Daoy (cell line): Measurements from ENCODE around the gene PFN4. TPM values are rescaled to one million over a fixed set of nuclear protein-coding genes. Genes with fewer than 3 reads are reported as not detected.
"Not testable (repeated sequence)": the region's sequence is repeated elsewhere in the genome, so short reads cannot be mapped to it uniquely, and the experiment has no call there.

Experiments used
- DNase-seq: peaks from one replicate; pipeline ENCODE4 v3.0.0-alpha.2; 2015; ENCODE audit warnings: low read depth
- total RNA-seq: library from RNA; depleted of rRNA; stranded (reverse); fragments of >200 nt; shearing (Covaris generic); gene quantifications from 2 replicates; pipeline ENCODE4 v1.2.3, GENCODE V29; 2014; rRNA removed

PFN4 gene, protein sequence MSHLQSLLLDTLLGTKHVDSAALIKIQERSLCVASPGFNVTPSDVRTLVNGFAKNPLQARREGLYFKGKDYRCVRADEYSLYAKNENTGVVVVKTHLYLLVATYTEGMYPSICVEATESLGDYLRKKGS
- 0.74 and 4.7 TPM in 2 replicates for total RNA-seq

DNA sequence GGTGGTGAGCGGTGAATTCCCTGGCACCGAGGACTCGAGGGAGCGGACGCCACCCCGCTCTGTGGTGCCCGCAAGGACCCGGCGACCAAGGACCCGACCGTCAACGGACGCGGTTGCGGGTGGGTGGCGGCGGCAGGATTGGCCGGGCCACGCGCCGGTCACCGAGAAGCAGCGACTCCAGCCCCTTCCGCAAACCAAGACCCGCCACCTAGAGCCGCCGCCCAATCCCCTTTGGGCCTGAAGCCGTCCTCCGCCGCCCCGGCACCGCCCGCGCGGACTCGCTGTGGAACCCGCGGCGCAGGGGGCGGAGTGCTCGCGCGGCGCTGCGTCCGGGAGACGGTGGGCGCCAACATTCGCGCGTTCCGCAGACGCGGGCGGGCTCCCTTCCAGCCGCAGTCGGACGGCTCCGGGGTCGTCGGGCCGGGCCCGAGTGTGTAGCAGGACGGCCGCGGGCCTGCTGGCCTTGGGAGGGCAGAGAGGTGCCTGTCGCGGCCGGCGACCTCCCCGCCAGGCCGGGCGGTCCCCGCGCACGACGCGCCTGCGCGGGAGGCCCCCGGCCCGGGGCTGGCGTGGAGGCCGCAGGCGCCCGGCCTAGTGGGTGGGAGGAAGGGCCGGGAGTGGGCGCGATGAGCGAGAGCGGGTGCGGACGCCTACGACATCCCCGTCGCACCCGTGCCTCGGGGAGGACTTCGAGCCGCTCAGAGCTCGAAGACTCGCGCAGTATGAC is at the start of gene PFN4, which contains the start of gene FAM228B:
PFN4 (minus strand) TSS at position 140 of the 727 bp plus-strand sequence. CDS start 799 bp downstream, outside the sequence.
FAM228B (plus strand) TSS at position 275 of the 727 bp plus-strand sequence. CDS start 893 bp downstream, outside the sequence.
- peak; percentile 93 for DNase-seq

DNA sequence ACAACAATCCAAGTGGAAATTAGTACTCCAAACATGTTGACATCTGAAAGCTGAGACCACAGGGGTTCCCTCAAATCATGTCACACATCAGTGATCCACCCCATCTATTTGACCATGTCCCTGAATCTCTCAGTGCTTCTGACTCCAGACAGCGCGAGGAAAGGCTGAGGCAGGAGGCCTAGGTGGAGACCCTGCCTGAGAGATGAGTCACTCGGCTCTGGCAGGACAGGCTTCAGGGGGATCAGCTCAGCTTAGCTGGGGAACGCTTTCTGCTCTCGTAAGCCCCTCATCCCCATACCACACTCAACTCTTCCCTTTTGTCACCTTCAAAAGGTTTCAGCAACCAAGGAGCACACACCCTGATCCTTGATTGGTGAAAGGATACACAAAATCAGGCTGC is 45.9 kb upstream of the PFN4 start:
- DNase-seq, result no peak

DNA sequence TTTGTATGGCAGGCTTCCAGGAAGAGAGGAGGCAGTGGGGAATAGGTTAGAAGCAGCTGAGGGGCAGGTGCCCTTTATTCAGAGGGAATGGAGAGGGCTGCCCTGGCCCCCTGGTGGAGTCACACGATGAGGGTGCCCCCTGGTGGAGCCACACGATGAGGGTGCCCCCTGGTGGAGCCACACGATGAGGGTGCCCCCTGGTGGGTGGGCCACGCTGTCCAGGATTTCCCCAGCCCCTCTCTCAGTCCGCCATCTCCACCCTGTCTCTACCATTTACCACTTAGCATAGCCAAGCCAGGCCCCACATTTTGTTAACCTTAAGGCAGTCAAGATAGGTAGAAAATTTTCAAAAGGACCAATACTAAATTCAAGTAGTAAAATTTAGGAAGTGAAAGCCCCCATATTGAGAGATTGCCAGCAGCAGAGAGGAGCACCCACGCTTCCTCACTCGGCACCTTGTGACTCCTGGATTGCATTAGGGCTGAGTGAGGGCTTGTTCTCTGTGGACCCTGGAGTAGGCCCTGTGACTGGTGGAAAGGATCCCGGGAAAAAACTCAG is 41.4 kb upstream of the PFN4 start:
- DNase-seq, result peak; percentile 19

DNA sequence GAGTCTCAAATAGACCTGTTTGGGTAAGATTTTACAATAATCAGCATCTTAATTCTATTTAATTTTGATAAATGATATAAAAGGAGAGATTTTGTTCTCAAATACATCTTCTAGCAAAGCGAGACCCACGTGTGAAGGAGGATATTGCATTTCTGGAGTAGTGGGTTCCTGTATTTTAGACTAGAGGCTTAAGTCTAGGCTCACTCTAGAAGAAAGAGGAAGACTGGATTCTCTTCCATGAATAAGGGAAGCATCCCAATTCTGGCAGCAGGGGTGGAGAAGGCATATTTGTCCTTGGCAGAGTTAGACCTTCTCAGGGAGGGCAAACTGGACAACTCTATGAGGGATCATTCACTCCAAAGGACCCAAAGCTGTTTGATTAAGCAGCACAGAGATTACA is 40.5 kb upstream of the PFN4 start:
- no peak for DNase-seq

DNA sequence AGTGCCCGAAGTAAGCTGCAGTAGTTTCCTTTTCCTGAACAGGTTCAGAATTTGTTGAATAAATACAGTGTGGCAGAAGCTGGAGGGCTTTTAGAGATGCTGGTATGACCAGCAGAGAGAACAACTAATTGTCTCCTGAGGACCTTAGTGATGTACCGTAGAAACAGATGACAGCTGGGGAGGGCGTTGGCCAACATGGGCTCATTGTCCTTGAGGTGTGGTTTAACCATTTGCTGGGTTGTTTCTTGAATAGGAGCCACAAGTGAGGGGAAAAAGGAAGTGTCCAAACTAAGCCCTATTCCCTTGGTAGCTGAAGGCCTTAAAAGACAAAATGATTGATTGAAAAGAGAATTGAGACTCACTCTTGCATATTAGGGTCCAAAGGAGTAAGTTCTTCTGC is 40.1 kb upstream of the PFN4 start:
- DNase-seq, result no peak

DNA sequence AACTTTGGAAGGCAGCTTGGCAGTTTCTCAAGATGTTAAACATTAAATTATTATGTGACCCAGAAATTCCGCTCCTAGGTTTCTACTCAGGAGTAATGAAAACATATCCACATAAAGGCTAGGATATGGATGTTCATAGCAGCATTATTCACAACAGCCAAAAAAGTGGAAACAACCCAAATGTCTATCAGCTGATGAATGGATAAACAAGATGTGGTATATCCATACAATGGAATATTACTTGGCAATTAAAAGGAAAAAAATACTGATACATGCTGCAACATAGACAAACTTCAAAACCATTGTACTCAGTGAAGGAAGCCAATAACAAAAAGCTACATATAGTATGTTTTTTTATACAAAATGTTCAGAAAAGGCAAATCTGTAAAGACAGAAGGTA is 39.4 kb upstream of the PFN4 start:
- no peak for DNase-seq

DNA sequence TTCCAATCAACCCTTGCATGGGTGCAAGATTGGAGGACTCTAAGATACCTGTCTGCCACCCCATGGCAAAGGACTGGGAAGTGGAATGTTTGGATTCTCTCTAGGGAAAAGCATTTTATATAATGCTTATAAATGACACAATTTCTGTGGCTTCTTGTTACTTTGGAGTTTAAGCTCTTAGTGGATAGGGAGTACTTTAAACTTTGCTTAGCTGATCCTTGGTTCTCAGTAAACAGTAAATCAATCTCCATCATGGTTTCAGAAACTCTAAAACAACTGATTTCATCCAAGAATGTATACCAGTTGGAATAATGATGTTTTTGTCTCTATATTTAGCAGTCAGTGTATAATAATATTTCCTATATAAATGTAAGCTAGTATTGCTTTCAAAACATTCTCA is 37.6 kb upstream of the PFN4 start:
- DNase-seq, result no peak

DNA sequence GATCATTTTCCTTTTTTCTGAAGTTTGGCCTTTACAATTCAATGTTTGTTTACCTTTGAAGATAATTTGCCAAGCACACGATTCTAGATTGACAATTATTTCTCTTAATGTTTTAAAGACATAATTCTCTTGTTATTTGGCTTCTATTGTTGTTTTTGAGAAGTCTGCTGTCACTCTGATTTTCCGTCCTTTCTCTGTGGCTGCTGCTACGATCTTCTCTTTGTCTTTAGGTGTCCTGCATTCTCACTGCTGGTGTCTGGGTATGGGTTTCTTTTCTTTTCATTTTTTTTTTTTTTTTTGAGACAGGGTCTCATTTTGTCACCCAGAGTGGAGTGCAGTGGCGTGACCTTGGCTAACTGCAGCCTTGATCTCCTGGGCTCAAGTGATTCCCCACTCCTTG is 36.6 kb upstream of the PFN4 start:
- no peak for DNase-seq

DNA sequence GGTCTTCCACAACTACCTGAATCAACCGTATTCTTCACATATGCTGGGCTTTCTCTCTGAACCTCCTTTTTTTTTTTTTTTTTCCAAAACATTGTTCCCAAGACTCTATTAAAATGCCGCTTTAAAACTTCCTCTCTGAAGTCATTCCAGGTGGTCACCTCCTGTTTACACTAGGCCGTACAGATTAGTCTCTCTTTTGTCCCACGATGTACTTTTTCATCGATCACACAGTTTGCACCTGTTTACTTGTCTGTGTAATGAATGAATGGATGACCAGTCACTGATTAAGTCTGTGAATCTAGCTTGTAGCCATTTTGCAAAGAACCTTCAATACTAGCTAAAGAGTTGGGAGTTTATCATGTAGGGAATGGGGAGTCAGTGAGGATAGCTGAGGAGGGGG is 35.0 kb upstream of the PFN4 start:
- DNase-seq, result no peak

DNA sequence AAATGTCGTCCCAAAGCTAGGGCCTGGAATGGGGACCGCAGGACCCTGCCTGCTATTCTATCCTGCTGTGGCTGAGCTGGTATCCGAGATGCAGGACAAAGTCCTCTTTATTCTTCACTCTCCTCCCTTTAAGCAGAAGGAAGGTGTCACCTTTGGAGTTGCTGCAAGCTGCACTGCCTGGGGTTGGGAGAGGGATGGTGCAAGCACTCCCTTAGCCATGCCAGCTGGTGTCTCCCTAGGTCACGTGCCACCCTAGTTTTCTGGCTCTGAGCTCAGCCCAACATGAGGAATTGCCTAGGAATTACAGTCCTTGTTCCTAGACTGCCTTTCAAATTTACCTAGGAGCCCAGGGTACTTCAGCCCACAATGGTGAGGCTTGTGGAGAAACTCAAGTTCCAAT is 30.3 kb upstream of the PFN4 start:
- no peak for DNase-seq

DNA sequence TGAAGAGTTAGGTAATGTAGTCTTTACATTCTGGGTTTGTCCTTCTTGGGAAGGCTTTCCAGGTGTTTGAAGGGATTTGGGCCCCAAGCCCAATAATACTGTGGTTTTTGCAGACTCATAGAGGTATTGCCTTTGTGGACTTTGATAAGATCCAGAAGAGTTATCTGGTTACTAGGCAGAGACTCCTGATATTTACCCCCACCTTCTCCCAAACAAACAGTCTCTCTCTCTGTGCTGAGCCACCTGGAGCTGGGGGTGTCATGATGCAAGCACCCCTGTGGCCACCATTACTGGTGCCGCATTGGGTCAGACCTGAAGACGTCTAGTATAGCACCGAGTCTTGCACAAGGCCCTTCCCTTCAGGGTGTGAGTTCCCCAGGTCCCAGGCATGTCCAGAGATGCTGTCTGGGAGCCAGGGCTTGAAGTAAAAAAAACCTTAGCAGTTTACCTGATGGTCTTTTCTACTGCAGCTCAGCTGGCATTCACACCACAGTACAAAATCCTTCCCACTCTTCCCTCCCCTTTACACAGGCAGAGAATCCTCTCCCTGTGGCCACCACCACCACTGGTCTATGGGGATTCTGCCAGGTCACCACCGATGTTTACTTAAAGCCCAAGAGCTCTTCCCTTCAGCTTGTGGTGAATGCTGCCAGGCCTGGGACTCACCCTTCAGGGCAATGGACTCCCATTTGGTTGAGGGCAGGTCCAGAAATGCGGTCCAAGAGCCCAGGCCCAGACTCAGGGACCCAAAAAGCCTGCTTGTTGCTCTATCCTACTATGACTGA is 29.5 kb upstream of the PFN4 start:
- DNase-seq, result no peak

DNA sequence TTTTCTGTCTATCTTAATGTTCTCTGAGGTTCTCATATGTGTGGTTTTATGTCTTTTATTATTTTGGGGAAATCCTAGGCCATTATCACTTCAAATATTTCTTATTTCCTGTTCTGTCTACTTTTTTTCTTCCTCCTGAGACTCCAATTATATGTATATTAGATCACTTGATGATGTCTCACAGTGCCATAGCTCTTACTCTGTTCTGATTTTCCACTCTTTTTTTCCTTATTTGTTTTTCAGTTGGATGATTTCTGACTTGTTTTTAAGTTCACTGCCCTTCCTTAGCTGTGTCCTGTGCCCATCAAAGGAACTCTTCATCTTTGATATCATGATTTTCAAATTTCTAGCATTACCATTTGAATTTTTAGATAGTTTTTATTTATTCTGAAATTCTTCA is 24.2 kb upstream of the PFN4 start:
- no peak for DNase-seq

DNA sequence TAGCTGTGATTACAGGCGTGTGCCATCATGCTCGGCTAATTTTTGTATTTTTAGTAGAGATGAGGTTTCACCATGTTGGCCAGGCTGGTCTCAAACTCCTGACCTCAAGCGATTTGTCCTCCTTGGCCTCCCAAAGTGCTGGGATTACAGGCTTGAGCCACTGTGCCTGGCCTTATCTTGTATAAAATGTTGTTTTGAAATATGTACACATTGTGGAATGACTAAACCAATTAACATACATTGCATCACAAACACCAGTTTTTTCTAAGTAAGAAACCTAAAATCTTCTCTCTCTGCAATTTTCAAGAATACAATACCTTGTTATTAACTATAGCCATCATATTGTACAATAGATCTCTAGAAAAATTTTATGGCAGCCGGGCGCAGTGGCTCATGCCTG is 17.2 kb upstream of the PFN4 start:
- not testable (repeated sequence) for DNase-seq

DNA sequence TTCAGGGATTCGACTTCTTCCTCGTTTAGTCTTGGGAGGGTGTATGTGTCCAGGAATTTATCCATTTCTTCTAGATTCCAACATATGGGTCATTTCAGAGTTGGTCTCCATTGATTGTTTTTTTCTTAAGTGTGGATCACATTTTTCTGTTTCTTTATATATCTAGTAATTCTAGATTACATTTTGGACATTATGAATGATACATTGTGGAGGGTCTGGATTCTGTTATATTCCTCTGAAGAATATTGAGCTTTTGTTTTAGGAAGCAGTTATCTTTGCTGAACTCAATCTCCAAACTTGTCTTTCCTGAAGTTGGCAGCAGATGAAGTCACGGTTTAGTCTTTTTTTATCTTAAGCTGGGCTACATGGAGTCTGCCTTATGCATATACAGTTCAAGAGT is 9.4 kb upstream of the PFN4 start:
- no peak for DNase-seq

DNA sequence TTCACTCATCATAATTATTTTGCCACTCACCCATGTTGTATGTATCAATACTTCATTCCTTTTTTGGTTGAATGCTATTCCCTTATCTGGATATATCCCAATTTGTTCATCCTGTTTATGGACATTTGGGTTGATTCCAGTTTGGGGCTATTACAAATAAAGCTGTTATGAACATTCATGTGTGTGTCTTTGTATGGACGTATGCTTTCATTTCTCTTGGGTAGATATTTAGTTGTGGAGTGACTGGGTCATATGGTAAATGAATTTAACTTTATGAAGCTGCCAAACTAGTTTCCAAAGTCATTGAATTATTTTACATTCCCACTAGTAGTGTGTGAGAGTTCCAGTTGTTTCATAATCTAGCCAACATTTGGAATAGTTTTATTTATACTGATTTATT is 2.8 kb upstream of the PFN4 start:
- DNase-seq, result no peak

DNA sequence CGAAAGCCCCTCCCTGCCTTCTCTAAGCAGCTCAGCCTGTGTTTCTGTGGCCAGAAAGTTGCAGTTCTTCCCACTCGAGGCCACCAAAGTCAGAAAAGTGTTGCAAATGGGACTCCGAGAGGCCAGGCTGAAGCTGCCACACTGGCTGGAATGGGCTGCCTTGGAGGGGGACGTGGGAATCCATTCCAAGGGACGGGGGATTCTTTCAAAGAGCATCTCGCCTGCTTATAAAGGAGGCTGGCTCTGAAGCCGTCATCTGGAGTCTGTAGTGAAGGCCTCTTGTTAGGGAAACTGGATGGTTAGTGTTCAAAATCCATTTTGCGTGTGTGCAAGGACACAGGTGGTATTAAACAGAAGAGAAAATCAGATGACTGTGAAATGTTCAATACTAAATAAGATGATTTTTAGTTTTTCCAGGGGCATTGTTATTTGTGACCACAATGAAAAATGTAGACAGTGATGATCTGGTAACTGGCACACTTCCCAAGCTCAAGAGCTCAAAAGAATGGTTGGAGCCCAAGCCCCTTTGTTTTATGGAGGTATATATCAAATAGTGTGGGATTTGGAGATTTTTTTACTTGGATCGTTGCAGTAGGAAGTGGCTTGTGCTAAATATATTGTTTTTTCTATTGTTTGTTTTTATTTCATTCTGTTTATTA is 917 bp upstream of the PFN4 start:
- peak; percentile 28 for DNase-seq

DNA sequence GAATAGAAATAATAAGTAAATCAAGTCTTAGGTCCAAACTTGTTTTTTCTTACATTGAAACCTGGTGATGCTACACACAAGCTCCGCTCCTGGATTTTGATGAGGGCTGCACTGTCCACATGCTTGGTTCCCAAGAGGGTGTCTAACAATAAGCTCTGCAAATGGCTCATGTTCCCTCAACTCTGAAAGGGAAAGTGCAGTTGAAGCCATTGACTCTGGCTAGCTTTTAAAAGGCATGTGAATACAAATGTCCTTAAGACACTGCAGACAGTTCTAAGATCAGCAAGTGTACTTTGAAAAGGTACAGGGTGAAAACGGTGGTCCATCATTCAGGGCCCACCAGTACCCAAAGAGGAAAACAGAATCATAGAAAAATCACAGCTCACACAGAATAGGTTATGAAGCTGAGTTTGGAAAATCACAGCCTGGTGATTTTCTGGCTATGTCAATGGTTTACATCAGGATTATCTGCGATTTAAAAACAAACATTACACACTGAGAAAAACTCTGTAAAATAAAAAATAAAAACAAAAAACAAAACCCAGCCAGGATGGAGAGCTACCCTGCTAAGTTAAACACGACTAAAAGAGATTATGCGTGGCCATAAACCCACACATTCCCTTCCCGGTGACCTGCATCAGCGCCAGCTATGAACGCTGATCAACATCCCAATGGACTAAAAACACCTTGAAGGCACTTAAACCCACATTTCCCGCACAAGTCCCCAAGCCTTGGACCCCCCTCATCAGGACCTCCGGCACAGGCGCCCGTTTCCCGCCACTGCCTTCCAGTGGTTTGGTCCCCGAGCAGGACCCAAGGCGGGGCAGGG is 554 bp downstream of the PFN4 start:
- DNase-seq, result peak; percentile 10

DNA sequence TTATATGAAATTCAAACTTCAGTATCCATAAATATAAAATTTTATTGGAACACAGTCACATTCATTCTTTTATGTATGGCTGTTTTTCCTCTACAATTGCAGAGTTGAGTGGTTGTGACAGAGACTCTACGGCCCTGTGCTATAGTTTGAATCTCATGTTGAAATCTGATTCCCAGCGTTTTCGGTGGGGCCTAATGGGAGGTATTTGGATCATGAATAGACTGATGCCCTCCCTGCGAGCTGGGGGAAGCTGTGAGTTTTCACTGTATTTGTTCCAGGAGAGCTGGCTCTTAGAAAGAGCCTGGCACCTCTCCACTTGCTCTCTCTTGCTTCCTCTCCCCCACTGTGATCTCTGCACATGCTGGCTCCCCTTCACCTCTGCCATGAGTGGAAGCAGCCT is 1.7 kb downstream of the PFN4 start:
- no peak for DNase-seq

DNA sequence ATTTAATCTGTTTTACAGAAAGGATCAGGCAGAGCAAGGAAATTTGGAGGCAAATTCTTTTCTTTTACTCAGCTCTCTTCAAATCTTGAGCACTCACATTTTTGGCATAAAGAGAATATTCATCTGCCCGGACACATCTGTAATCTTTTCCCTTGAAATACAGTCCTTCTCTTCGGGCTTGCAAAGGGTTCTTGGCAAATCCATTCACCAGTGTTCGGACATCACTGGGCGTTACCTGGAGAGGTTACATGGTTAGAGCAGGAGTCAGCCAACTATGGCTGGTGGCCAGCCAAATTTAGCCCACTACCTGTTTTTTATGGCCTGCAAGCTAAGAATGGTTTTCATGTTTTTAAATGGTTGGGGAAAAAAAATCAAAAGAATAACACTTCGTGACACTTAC is 2.1 kb downstream of the PFN4 start:
- DNase-seq, result no peak

DNA sequence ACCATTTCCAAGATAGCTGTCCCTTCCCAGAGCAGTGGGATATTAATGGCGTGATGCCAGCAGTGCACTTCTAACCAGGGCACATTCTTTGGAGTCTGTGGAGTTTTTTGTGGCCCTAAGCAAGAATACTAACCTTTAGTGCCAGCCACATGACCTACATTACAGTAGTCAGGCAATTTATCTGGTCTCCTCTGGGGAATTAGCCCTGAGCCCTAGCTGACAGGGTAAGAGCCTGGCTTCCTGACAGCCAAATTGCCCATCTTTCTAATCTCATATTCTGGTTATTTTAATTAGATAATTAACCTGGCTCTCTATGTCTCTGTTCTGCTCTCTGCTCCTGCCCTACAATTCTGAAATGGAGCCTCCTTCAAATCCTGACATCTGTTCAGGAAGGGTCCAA is 5.2 kb downstream of the PFN4 start:
- DNase-seq, result no peak

DNA sequence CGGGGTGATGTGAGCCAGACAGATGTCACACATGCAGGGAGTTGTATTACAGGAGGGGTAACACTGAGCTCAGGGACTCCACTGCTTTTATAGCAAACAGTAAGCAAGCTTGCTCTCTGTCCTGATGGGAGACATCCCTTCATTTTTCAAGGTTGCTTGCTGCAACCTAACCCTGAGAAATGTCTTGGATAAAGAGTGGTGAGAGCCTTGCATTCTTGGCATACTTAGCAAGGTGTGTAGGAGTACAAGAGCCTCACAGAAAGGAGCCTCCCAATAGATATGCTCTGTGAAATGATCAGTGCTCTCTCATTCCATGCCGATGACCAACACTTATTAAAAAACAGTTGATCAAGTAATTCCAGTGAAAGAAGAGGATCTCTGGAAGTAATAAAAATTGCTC is 8.1 kb downstream of the PFN4 start:
- DNase-seq, result no peak
